GM06990 (cell line): ENCODE measurements around the gene CDH12.
"Not testable (repeated sequence)": the region's sequence is repeated elsewhere in the genome, so short reads cannot be mapped to it uniquely, and the experiment has no call there.

Source experiments
- DNase-seq: peaks from one replicate; pipeline ENCODE4 v3.0.0-alpha.2; 2011; ENCODE audit not compliant: insufficient read length; ENCODE audit errors: extremely low read depth
- H3K27me3 ChIP-seq: replicated peaks from 2 replicates; pipeline ENCODE4 v1.6.0; 2011; ENCODE audit warnings: low read length; ENCODE audit not compliant: control insufficient read depth, insufficient read depth
- H3K36me3 ChIP-seq: 2 replicates; pipeline ENCODE4 v1.5.1; 2011; ENCODE audit warnings: low read length; ENCODE audit not compliant: control insufficient read depth, insufficient read depth
- H3K4me3 ChIP-seq: replicated peaks from 2 replicates; pipeline ENCODE4 v1.5.1; 2011; ENCODE audit warnings: low read depth, mild to moderate bottlenecking, control low read depth, low read length
- TF ChIP-seq, protein P1 (sequence below): IDR thresholded peaks from 2 replicates; pipeline ENCODE4 v1.5.1; 2011; ENCODE audit warnings: low read length, control low read depth, mild to moderate bottlenecking, inconsistent platforms; ENCODE audit not compliant: insufficient read depth, poor library complexity, severe bottlenecking

The CDH12 gene

DNA sequence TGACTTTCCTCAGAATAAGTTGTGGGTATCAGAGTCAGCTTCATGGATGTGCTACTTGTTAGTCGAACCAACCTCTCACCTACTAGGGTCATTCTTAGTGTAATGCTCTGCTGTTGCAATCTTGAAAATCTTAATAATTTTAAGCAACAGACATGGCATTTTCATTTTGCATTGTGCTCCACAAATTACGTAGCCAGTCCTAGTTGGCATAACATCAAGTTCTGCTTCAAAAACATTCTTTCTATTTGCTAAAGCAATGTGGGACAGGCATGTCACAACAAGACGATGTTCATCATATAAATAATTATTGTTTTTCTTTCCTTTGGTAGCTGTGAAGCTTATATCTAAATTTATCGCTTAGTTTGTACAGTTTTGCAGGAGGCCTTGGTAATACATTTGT, 39.3 kb upstream of the CDH12 start:
- TF ChIP-seq, protein P1, sequence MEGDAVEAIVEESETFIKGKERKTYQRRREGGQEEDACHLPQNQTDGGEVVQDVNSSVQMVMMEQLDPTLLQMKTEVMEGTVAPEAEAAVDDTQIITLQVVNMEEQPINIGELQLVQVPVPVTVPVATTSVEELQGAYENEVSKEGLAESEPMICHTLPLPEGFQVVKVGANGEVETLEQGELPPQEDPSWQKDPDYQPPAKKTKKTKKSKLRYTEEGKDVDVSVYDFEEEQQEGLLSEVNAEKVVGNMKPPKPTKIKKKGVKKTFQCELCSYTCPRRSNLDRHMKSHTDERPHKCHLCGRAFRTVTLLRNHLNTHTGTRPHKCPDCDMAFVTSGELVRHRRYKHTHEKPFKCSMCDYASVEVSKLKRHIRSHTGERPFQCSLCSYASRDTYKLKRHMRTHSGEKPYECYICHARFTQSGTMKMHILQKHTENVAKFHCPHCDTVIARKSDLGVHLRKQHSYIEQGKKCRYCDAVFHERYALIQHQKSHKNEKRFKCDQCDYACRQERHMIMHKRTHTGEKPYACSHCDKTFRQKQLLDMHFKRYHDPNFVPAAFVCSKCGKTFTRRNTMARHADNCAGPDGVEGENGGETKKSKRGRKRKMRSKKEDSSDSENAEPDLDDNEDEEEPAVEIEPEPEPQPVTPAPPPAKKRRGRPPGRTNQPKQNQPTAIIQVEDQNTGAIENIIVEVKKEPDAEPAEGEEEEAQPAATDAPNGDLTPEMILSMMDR: no peak
- Histone ChIP-seq H3K27me3 (no peaks in the 10 kb centered on the region), H3K36me3 (no peaks in the 10 kb centered on the region), H3K4me3 (no peak overlapping the region)
- no peak for DNase-seq

DNA sequence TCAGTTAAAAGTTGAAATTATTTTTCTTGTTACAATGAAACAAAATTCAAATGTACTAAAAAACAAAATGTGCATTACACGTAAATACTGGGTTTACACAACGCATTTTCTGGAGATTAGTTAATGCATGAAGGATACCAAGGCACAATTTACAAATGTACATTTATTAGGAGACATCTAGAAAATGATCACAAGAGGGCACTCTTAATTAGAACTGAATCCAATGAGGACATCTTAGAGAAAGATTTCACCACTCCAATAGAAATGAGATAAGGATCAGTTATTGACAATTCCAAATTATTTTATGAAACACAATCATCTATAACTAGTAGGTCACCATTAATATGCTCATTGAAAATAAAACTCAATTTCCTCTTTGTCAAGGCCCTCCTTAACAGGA, 36.6 kb upstream of the CDH12 start:
- H3K4me3 ChIP-seq: no peak overlapping the region
- DNase-seq: no peak
- no peaks in the 10 kb centered on the region for H3K27me3 ChIP-seq
- TF ChIP-seq, protein P1: no peak
- H3K36me3 ChIP-seq: no peaks in the 10 kb centered on the region

- no peaks in the 10 kb centered on the region for H3K36me3 ChIP-seq
- TF ChIP-seq, protein P1: no peak
- no peak overlapping the region for H3K4me3 ChIP-seq
- no peaks in the 10 kb centered on the region for H3K27me3 ChIP-seq
- DNase-seq: no peak
These were observed 34.4 kb upstream of the CDH12 start for GRCh38 chr5:22887566-22887965.

- H3K36me3 ChIP-seq, DNase-seq: not testable (repeated sequence)
These were observed 5.8 kb upstream of the CDH12 start for GRCh38 chr5:22858911-22859310.

DNA sequence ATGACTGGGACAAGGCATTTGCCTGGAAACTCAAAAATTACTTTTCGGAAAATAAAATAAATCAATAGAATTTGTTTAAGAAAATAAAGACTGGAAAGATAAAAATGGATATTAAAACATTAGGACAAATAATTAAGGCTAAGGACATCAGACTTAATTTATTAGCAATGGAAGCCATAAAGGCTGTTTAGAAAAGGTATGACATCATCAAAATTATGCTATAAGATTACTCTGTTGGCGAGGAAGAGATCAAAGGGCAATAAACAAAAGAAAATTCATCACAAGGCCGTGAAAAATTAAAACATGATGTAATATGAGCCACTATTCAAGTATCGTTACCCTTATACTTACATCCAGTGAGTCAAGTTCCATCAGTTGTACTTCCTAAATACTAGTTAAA, 2.7 kb upstream of the CDH12 start:
- no peaks in the 10 kb centered on the region for H3K27me3 ChIP-seq
- H3K4me3 ChIP-seq: no peak overlapping the region
- no peaks in the 10 kb centered on the region for H3K36me3 ChIP-seq
- no peak for DNase-seq
- TF ChIP-seq, protein P1: no peak

More at GRCh38 chr5:22858911-22859310, 5.8 kb upstream of the CDH12 start:
- not testable (repeated sequence) for H3K27me3 ChIP-seq, H3K4me3 ChIP-seq

DNA sequence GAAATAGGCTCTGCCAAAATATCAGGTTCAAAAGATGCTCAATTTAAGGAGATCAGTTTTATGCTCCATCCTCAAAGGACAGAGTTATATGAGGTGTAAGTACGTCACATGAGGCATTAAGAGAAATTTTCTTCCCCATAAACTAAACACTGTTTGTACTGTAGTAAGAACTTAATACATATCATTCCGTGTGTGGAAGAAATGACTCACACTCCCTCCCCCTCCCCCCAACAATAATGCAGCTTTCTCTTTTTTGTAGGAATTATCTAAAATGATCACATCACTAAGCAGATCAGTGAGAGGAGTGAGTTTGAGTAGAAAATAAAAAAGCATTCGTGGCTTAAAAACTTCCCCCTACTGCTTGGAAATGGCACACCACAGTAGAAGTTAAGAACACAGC, 2.2 kb downstream of the CDH12 start:
- H3K4me3 ChIP-seq: no peak overlapping the region
- DNase-seq: no peak
- no peaks in the 10 kb centered on the region for H3K36me3 ChIP-seq
- no peaks in the 10 kb centered on the region for H3K27me3 ChIP-seq
- TF ChIP-seq, protein P1: no peak
